ENCODE measurements around the gene ENOX1.
"Not testable (repeated sequence)": the region's sequence is repeated elsewhere in the genome, so short reads cannot be mapped to it uniquely, and the experiment has no call there.

ENOX1 gene

DNA sequence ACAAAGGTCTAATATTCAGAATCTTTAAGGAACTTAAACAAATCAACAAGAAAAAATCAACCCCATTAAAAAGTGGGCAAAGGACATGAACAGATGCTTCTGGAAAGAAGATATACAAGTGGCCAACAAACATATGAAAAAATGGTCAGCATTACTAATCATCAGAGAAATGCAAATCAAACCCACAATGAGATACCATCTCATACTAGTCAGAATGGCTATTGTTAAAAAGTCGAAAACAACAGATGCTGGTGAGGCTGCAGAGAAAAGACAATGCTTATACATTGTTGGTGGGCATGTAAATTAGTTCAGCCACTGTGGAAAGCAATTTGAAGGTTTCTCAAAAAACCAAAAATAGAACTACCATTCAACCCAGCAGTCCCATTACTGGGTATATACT lies 37.9 kb upstream of the ENOX1 start:
- not testable (repeated sequence) for H3K4me1 ChIP-seq (ENCODE audit: control insufficient read depth, insufficient read depth, low read depth, low read length); H3K79me1 ChIP-seq (replicated peaks; ENCODE audit: low read length, poor library complexity, severe bottlenecking); H2BK5ac ChIP-seq (ENCODE audit: low read depth, low read length, poor library complexity, severe bottlenecking); H3K4me3 ChIP-seq (ENCODE audit: insufficient read depth in 1 of 2, low read depth in 1 of 2, low read length in 2 of 2); H4K8ac ChIP-seq (ENCODE audit: low read length); H2AK5ac ChIP-seq (ENCODE audit: low read length, severe bottlenecking); H3K4me2 ChIP-seq (ENCODE audit: low read length, poor library complexity, severe bottlenecking); H3K27ac ChIP-seq (ENCODE audit: low read length, poor library complexity, severe bottlenecking); H3K9ac ChIP-seq (ENCODE audit: low read length); H3K18ac ChIP-seq (ENCODE audit: low read depth in 1 of 2, low read length in 2 of 2); DNase-seq; H3K27me3 ChIP-seq (ENCODE audit: control insufficient read depth in 1 of 2, insufficient read depth in 1 of 2, low read length in 2 of 2); H3K9me3 ChIP-seq (ENCODE audit: control insufficient read depth, low read length); H2AFZ ChIP-seq (ENCODE audit: low read depth, low read length); H3K36me3 ChIP-seq (ENCODE audit: control insufficient read depth in 1 of 2, insufficient read depth in 2 of 2, low read depth in 1 of 2, low read length in 2 of 2); H4K91ac ChIP-seq (ENCODE audit: low read length); H3K23ac ChIP-seq (ENCODE audit: low read length in 2 of 2); H3K14ac ChIP-seq (ENCODE audit: low read length in 2 of 2); H2BK120ac ChIP-seq (ENCODE audit: low read depth, low read length); H3K4ac ChIP-seq (ENCODE audit: low read depth in 1 of 2, low read length in 2 of 2); H2BK12ac ChIP-seq (ENCODE audit: low read length in 2 of 2); H2BK15ac ChIP-seq (ENCODE audit: low read depth, poor library complexity, severe bottlenecking)
- WGBS: no CpG with 5 or more reads among the region's 1 CpG

DNA sequence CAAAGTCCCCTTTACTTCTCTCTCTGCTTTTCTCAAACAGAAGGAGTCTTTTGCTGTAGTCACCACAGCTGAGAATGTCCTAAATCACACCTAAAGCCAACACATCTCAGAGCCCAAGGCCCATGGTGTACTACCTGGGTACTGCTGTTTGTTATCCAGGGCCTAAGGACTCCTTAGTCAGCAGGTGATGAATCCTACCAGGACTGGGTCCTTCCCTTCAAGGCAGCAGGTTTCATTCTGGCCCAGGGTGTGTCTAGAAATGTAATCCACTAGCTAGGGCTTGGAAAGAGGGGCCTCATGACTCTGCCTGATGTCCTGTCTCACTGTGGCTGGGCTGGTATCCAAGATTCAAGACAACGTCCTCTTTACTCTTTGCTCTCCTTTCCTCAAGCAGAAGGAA lies 36.2 kb upstream of the ENOX1 start:
- Histone ChIP-seq H3K18ac (ENCODE audit: low read depth in 1 of 2, low read length in 2 of 2) (no peak overlapping the region), H3K27ac (ENCODE audit: low read length, poor library complexity, severe bottlenecking) (no peak overlapping the region), H2AK5ac (ENCODE audit: low read length, severe bottlenecking) (no peak overlapping the region), H3K27me3 (ENCODE audit: control insufficient read depth in 1 of 2, insufficient read depth in 1 of 2, low read length in 2 of 2) (no peaks in the 10 kb centered on the region), H3K9ac (ENCODE audit: low read length) (no peak overlapping the region), H2AFZ (ENCODE audit: low read depth, low read length) (no peak overlapping the region), H3K36me3 (ENCODE audit: control insufficient read depth in 1 of 2, insufficient read depth in 2 of 2, low read depth in 1 of 2, low read length in 2 of 2) (no peaks in the 10 kb centered on the region), H3K4me3 (ENCODE audit: insufficient read depth in 1 of 2, low read depth in 1 of 2, low read length in 2 of 2) (no peak overlapping the region), H2BK15ac (ENCODE audit: low read depth, poor library complexity, severe bottlenecking) (no peak overlapping the region), H3K9me3 (ENCODE audit: control insufficient read depth, low read length) (no peaks in the 10 kb centered on the region), H3K4me2 (ENCODE audit: low read length, poor library complexity, severe bottlenecking) (no peak overlapping the region), H3K4me1 (ENCODE audit: control insufficient read depth, insufficient read depth, low read depth, low read length) (no peaks in the 10 kb centered on the region), H3K79me1 (replicated peaks; ENCODE audit: low read length, poor library complexity, severe bottlenecking) (no peaks in the 10 kb centered on the region), H2BK12ac (ENCODE audit: low read length in 2 of 2) (peak overlapping the region in 1 of 2 experiments; percentile 64), H4K8ac (ENCODE audit: low read length) (no peak overlapping the region), H3K23ac (ENCODE audit: low read length in 2 of 2) (no peak overlapping the region), H3K4ac (ENCODE audit: low read depth in 1 of 2, low read length in 2 of 2) (no peak overlapping the region), H2BK5ac (ENCODE audit: low read depth, low read length, poor library complexity, severe bottlenecking) (no peak overlapping the region), H3K14ac (ENCODE audit: low read length in 2 of 2) (peak overlapping the region in 1 of 2 experiments; percentile 53), H4K91ac (ENCODE audit: low read length) (no peak overlapping the region), H2BK120ac (ENCODE audit: low read depth, low read length) (no peak overlapping the region)
- DNase-seq: no peak
- WGBS: 69% methylated on average over 1 of the region's 1 CpG

- WGBS: no CpG with 5 or more reads among the region's 4 CpGs
- no peak overlapping the region for H4K91ac ChIP-seq (ENCODE audit: low read length)
- H3K4me1 ChIP-seq (ENCODE audit: control insufficient read depth, insufficient read depth, low read depth, low read length): no peaks in the 10 kb centered on the region
- H3K79me1 ChIP-seq (replicated peaks; ENCODE audit: low read length, poor library complexity, severe bottlenecking): no peaks in the 10 kb centered on the region
- no peak overlapping the region for H3K14ac ChIP-seq (ENCODE audit: low read length in 2 of 2)
- H3K18ac ChIP-seq (ENCODE audit: low read depth in 1 of 2, low read length in 2 of 2): no peak overlapping the region
- H2BK5ac ChIP-seq (ENCODE audit: low read depth, low read length, poor library complexity, severe bottlenecking): no peak overlapping the region
- H2BK15ac ChIP-seq (ENCODE audit: low read depth, poor library complexity, severe bottlenecking): no peak overlapping the region
- H2AK5ac ChIP-seq (ENCODE audit: low read length, severe bottlenecking): no peak overlapping the region
- DNase-seq: peak; percentile 16
- no peak overlapping the region for H2AFZ ChIP-seq (ENCODE audit: low read depth, low read length)
- no peak overlapping the region for H3K4me2 ChIP-seq (ENCODE audit: low read length, poor library complexity, severe bottlenecking)
- H3K27me3 ChIP-seq (ENCODE audit: control insufficient read depth in 1 of 2, insufficient read depth in 1 of 2, low read length in 2 of 2): no peaks in the 10 kb centered on the region
- H3K4ac ChIP-seq (ENCODE audit: low read depth in 1 of 2, low read length in 2 of 2): no peak overlapping the region
- no peaks in the 10 kb centered on the region for H3K9me3 ChIP-seq (ENCODE audit: control insufficient read depth, low read length)
- H3K4me3 ChIP-seq (ENCODE audit: insufficient read depth in 1 of 2, low read depth in 1 of 2, low read length in 2 of 2): no peak overlapping the region
- no peak overlapping the region for H4K8ac ChIP-seq (ENCODE audit: low read length)
- H3K23ac ChIP-seq (ENCODE audit: low read length in 2 of 2): no peak overlapping the region
- no peaks in the 10 kb centered on the region for H3K36me3 ChIP-seq (ENCODE audit: control insufficient read depth in 1 of 2, insufficient read depth in 2 of 2, low read depth in 1 of 2, low read length in 2 of 2)
- H2BK12ac ChIP-seq (ENCODE audit: low read length in 2 of 2): no peak overlapping the region
- H2BK120ac ChIP-seq (ENCODE audit: low read depth, low read length): no peak overlapping the region
- H3K9ac ChIP-seq (ENCODE audit: low read length): no peak overlapping the region
- H3K27ac ChIP-seq (ENCODE audit: low read length, poor library complexity, severe bottlenecking): no peak overlapping the region
Measured at GRCh38 chr13:43816401-43816889, 29.7 kb upstream of the ENOX1 start.

DNA sequence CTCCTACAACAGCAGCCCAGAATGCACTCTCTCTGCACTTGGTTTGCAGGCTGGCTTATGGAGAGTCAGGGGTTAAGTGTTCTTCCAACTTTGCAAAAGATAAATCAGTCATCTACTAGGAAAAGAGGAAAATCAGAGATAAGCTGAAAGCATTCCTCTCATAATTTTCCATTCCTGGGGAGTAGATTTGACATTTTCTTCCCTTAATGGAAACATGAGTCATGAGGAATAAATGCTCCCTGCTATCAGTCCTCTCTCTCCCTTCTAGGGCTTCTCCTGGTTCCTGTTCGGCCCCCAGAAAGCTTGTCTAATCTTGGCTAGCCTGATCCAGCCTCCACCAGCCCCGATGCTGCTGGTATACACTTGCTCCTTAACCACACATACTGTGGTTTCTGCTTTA lies 28.4 kb upstream of the ENOX1 start:
- Histone ChIP-seq H3K9ac (ENCODE audit: low read length) (peak overlapping the region; percentile 36), H2BK5ac (ENCODE audit: low read depth, low read length, poor library complexity, severe bottlenecking) (no peak overlapping the region), H3K4me1 (ENCODE audit: control insufficient read depth, insufficient read depth, low read depth, low read length) (no peaks in the 10 kb centered on the region), H3K79me1 (replicated peaks; ENCODE audit: low read length, poor library complexity, severe bottlenecking) (no peaks in the 10 kb centered on the region), H3K4me3 (ENCODE audit: insufficient read depth in 1 of 2, low read depth in 1 of 2, low read length in 2 of 2) (no peak overlapping the region), H2BK120ac (ENCODE audit: low read depth, low read length) (no peak overlapping the region), H3K14ac (ENCODE audit: low read length in 2 of 2) (no peak overlapping the region), H3K27me3 (ENCODE audit: control insufficient read depth in 1 of 2, insufficient read depth in 1 of 2, low read length in 2 of 2) (no peaks in the 10 kb centered on the region), H4K91ac (ENCODE audit: low read length) (no peak overlapping the region), H2AK5ac (ENCODE audit: low read length, severe bottlenecking) (no peak overlapping the region), H2BK15ac (ENCODE audit: low read depth, poor library complexity, severe bottlenecking) (no peak overlapping the region), H3K9me3 (ENCODE audit: control insufficient read depth, low read length) (no peaks in the 10 kb centered on the region), H3K4ac (ENCODE audit: low read depth in 1 of 2, low read length in 2 of 2) (no peak overlapping the region), H2AFZ (ENCODE audit: low read depth, low read length) (no peak overlapping the region), H3K23ac (ENCODE audit: low read length in 2 of 2) (no peak overlapping the region), H4K8ac (ENCODE audit: low read length) (no peak overlapping the region), H2BK12ac (ENCODE audit: low read length in 2 of 2) (no peak overlapping the region), H3K27ac (ENCODE audit: low read length, poor library complexity, severe bottlenecking) (peak overlapping the region; percentile 38), H3K18ac (ENCODE audit: low read depth in 1 of 2, low read length in 2 of 2) (no peak overlapping the region), H3K4me2 (ENCODE audit: low read length, poor library complexity, severe bottlenecking) (no peak overlapping the region), H3K36me3 (ENCODE audit: control insufficient read depth in 1 of 2, insufficient read depth in 2 of 2, low read depth in 1 of 2, low read length in 2 of 2) (no peaks in the 10 kb centered on the region)
- DNase-seq: peak; percentile 95
- 0% methylated on average over 2 of the region's 2 CpGs for WGBS

All from mesenchymal stem cell (in vitro differentiated cells and primary cell).